ENCODE data around the gene COX5B.
"Not testable (repeated sequence)": the region's sequence is repeated elsewhere in the genome, so short reads cannot be mapped to it uniquely, and the experiment has no call there.

The COX5B gene

DNA sequence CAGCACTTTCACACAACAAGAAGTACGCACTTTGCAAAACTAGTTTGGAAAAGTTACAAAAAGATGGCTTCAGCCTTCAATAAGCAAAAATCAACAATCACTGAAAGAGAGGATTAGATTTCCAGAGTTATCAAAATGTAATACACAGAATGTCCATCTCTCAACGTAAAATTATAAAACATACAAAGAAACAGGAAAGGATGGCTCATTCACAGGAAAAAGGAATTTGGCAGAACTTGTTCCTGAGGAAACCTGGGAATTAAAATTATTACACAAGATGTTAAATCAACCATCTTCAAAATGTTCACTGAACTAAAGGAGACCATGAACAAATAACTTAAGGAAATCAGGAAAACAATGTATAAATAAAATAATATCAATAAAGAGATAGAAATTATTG, 31.6 kb downstream of the COX5B start:
- Histone ChIP-seq H3K27me3 (no peaks in the 10 kb centered on the region), H3K27ac (no peak overlapping the region), H3K36me3 (no peaks in the 10 kb centered on the region), H4K20me1 (no peaks in the 10 kb centered on the region), H3K4me1 (peaks cover 0 to 18% (median 5%) of the 10 kb centered on the region in 10 experiments; a peak in 11 of 20 replicates), H3K4me2 (no peak overlapping the region), H3K4me3 (no peak overlapping the region), H3K9me3 (replicated peaks in 1 of 11) (peaks cover 14 to 28% (median 22%) of the 10 kb centered on the region in 11 experiments), H3K9ac (no peak overlapping the region)
- TF ChIP-seq Cebpa-rat (IDR thresholded peaks at IDR 0.05): no peak

DNA sequence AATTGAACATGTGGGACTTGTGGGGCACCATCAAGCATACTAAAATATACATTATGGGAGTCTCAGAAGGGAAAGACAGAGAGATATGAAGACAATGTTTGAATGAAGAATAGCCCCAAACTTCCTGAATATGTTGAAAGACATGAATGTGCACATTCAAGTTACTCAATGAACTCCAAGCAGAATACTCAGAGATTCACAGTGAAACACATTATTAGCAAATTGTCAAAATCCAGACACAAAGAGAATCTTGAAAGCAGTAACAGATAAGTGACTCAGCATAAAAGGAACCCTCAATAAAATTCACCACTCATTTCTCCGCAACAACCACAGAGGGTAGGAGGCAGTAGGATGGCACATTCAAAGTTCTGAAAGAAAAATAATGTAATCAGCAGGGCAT, 32.4 kb downstream of the COX5B start:
- Histone ChIP-seq H4K20me1 (no peaks in the 10 kb centered on the region), H3K27ac (no peak overlapping the region), H3K4me2 (no peak overlapping the region), H3K4me3 (no peak overlapping the region), H3K9me3 (replicated peaks in 1 of 11) (peaks cover 14 to 28% (median 22%) of the 10 kb centered on the region in 11 experiments), H3K27me3 (no peaks in the 10 kb centered on the region), H3K36me3 (no peaks in the 10 kb centered on the region), H3K9ac (no peak overlapping the region), H3K4me1 (peaks cover 0 to 12% (median 1%) of the 10 kb centered on the region in 10 experiments; a peak in 10 of 20 replicates)
- TF ChIP-seq Cebpa-rat (IDR thresholded peaks at IDR 0.05): no peak

DNA sequence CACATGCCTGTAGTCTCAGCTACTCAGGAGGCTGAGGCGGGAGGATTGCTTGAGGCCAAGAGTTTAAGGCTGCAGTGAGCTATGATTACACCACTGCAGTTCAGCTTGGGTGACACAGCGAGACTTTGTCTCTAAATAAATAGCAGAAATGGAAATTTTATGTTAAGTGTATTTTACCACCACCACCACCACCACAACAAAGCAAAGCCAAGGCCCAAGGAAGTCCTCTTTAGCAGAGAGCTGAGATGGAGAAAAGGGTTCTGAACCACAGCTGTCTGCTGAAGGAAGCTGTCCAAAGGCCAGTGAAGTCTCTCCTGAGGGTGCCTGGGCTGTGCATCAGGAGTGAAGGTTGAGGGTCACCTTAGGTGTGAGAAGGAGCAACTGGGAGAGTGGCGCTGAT, 41.4 kb downstream of the COX5B start:
- Histone ChIP-seq H3K4me1 (peaks cover 7 to 15% (median 11%) of the 10 kb centered on the region in 10 experiments; a peak in 15 of 20 replicates), H3K27ac (0 out of 22 replicates have a peak overlapping the region, but pooled peaks of 1 of the 11 experiments have one; percentile 4), H3K4me2 (peak overlapping the region in 3 of 11 experiments; percentile 11 to 30 (median 22); a peak in 2 of 22 replicates)
- H3K4me3 ChIP-seq; H3K9ac ChIP-seq; H3K27me3 ChIP-seq; H4K20me1 ChIP-seq; H3K36me3 ChIP-seq; H3K9me3 ChIP-seq (replicated peaks in 1 of 11): not testable (repeated sequence)

DNA sequence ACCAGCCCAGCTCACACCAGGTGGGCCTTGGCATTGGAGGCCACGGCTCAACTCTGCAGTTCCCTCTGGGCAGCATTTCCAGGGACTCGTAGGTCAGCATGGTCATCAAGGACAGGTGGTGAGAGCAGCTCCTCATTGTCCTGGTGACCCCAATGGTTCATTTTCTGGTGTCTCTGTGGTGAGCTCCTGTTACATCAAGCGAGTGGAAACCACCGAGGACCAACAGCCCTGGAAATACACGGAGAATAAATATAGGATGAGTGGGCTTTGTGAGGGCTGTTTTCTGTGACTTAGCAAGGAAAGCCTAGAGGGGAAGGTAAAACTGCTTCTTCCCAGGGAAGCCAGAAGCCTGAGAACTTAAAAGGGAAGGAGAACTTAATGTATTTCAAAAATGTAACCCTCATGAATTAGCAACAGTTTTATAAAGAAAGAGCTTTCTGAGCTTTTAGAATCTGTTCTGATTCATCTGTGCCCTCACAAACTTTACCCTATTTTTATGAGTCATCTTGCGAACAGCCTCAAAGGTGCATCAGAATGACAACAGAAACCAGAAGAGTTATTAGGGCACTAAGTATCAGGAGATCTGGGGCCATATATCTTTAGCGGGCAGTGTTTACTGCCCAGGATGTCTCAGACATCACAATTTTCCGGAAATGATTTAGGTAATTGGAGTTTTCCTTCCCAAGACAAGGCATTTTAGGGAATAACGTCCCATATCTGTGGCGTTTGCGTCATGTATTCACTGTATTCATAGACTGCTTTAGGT, 42.4 kb downstream of the COX5B start:
- Histone ChIP-seq H3K4me1 (peaks cover 7 to 15% (median 10%) of the 10 kb centered on the region in 10 experiments; a peak in 15 of 20 replicates), H3K9me3 (replicated peaks in 1 of 11) (peaks cover 0 to 9% (median 0%) of the 10 kb centered on the region in 11 experiments; a peak in 1 of 22 replicates), H3K27ac (no peak overlapping the region)

DNA sequence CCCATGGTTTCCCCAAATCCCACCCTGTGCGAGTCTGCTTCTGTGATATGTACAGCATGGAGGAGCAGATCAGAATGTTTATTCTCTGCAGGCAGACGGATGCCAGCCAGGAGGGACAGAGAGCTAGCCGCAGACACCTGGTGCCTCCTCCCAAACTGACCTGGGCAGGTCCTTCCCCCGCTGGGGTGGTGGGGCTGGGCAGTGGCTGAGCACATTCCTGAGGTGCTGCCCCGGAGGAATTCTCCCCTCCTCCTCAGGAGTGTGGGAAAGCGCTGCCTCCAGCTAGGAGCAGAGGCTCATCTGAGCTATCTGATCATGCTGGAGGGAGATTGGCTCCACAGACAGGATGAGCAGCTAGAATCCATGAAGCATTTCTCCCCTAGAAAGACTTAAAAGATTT, 45.3 kb downstream of the COX5B start:
- Histone ChIP-seq H3K9ac (no peak overlapping the region), H4K20me1 (no peaks in the 10 kb centered on the region), H3K27ac (no peak overlapping the region), H3K36me3 (no peaks in the 10 kb centered on the region), H3K4me2 (peak overlapping the region in 6 of 11 experiments; percentile 15 to 54 (median 44); a peak in 8 of 22 replicates), H3K4me3 (no peak overlapping the region), H3K4me1 (peaks cover 7 to 15% (median 10%) of the 10 kb centered on the region in 10 experiments; a peak in 15 of 20 replicates), H3K9me3 (replicated peaks in 1 of 11) (0 out of 22 replicates have a peak, but pooled peaks cover 0 to 3% (median 0%) of the 10 kb centered on the region in 11 experiments), H3K27me3 (no peaks in the 10 kb centered on the region)
- no peak for TF ChIP-seq Cebpa-rat (IDR thresholded peaks at IDR 0.05)

More for the DNA sequence above, 42.4 kb downstream of the COX5B start:
- Histone ChIP-seq H3K4me3 (no peak overlapping the region), H3K27me3 (no peaks in the 10 kb centered on the region), H4K20me1 (no peaks in the 10 kb centered on the region), H3K9ac (no peak overlapping the region), H3K36me3 (no peaks in the 10 kb centered on the region), H3K4me2 (no peak overlapping the region)
- no peak for TF ChIP-seq Cebpa-rat (IDR thresholded peaks at IDR 0.05)

DNA sequence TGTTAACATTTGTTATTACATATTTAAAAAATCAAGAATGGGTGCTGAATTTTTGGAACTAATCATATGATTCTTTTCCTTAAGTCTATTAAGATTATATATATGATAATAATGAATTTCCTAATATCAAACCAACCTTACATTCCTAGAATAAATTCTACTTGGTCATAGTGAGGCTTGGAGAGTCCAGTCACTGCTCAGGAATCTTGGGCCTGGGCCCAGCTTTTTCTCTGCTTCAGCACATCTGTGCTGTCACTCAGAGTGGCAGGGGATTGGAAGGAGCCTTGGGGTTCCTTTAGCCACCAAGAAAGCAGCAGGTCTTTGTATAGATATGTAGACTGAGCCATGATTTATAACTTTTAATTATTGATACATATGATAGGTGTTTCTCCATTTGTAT, 47.6 kb downstream of the COX5B start:
- H3K9me3 ChIP-seq (replicated peaks in 1 of 11): no peaks in the 10 kb centered on the region
- H3K4me2 ChIP-seq: no peak overlapping the region
- H3K4me3 ChIP-seq: no peak overlapping the region
- TF ChIP-seq Cebpa-rat (IDR thresholded peaks at IDR 0.05): no peak
- no peak overlapping the region for H3K27ac ChIP-seq
- H4K20me1 ChIP-seq: no peaks in the 10 kb centered on the region
- H3K36me3 ChIP-seq: no peaks in the 10 kb centered on the region
- no peaks in the 10 kb centered on the region for H3K27me3 ChIP-seq
- H3K9ac ChIP-seq: no peak overlapping the region
- peaks cover 12 to 19% (median 15%) of the 10 kb centered on the region in 10 experiments; a peak in 18 of 20 replicates for H3K4me1 ChIP-seq

DNA sequence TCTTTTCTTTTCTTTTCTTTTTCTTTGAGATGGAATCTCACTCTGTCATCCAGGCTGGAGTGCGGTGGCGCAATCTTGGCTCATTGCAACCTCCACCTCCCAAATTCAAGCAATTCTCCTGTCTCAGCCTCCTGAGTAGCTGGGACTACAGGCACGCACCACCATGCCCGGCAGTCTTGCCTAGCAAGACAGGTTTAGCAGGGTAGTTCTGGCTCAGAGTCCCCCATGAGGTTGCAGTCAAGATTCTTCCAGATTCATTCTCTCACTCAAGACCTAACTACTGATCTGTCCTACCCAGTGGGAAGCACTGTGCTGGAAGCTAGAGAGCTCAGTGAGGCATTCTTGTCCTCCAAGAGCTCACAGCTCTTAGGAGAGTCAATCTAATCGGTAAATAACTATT, 49.9 kb downstream of the COX5B start:
- H3K27ac ChIP-seq: no peak overlapping the region
- no peaks in the 10 kb centered on the region for H3K27me3 ChIP-seq
- no peak overlapping the region; a peak in 1 of 22 replicates for H3K9ac ChIP-seq
- H3K4me2 ChIP-seq: no peak overlapping the region
- no peaks in the 10 kb centered on the region for H4K20me1 ChIP-seq
- no peaks in the 10 kb centered on the region for H3K9me3 ChIP-seq (replicated peaks in 1 of 11)
- H3K4me3 ChIP-seq: no peak overlapping the region
- H3K36me3 ChIP-seq: no peaks in the 10 kb centered on the region
- H3K4me1 ChIP-seq: peaks cover 17 to 33% (median 28%) of the 10 kb centered on the region in 10 experiments
- no peak for TF ChIP-seq Cebpa-rat (IDR thresholded peaks at IDR 0.05)

DNA sequence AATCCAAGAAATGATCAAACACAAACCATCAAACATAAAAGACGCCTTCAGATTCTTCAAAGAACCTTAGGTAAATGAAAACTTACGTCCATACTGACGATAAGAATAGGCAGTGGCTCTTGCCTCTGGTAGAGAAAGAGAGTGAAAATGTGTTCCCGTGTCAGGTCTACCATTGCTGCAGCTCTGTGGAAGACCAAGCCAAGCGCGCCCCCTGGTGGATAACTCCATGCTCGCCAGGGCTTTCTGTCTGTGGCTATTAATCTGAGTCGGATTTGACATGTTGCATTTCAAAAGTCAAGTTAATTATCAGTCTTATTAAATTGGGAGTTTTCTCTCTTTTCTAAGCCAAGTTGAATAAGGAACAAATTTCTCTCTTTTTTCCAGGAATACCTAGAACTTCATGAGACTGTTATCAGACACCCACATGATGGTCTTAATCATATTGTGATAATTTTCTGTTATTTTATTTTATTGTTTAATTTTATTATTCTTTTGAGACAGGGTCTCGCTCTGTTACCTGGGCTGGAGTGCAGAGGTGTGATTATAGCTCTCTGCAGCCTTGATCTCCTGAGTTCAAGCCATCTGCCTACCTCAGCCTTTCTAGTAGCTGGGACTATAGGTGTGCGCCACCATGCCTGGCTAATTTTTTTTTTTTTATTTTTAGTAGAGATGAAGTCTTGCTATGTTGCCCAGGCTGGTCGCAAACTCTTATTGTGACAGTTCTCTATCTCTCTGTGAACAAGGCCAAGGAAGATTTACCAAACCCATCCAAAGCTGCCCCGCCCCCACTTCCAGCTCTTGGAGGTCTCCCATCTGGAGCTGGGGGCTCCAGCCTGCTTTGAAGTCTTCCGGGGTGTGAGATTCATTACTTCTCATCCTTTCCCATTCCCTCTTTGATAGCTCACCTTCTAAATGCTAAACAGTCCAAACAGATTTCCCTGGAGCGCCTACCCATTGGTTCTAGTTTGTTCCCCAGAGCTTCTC, 51.7 kb downstream of the COX5B start:
- peaks cover 21 to 44% (median 38%) of the 10 kb centered on the region in 10 experiments for H3K4me1 ChIP-seq
- no peaks in the 10 kb centered on the region for H3K27me3 ChIP-seq
- peak overlapping the region in 2 of 11 experiments; percentile 15 to 16; a peak in 1 of 22 replicates for H3K9ac ChIP-seq
- H3K36me3 ChIP-seq: no peaks in the 10 kb centered on the region
- H4K20me1 ChIP-seq: no peaks in the 10 kb centered on the region
- no peaks in the 10 kb centered on the region for H3K9me3 ChIP-seq (replicated peaks in 1 of 11)
- H3K4me2 ChIP-seq: peak overlapping the region; percentile 5 to 73 (median 40); a peak in 20 of 22 replicates
- no peak overlapping the region for H3K27ac ChIP-seq
- no peak for TF ChIP-seq Cebpa-rat (IDR thresholded peaks at IDR 0.05)
- peak overlapping the region in 1 of 10 experiments; percentile 21; a peak in 2 of 20 replicates for H3K4me3 ChIP-seq
